GM12873 (cell line): ENCODE measurements around the gene CLEC2D.

ENCODE experiments used
- TF ChIP-seq, protein P1 (sequence below): IDR thresholded peaks from 2 replicates; pipeline ENCODE4 v1.5.1; 2012; ENCODE audit warnings: low read depth, mild to moderate bottlenecking, moderate library complexity, low read length, control low read depth; ENCODE audit not compliant: insufficient read depth; ENCODE audit errors: missing control alignments

Gene CLEC2D, protein sequence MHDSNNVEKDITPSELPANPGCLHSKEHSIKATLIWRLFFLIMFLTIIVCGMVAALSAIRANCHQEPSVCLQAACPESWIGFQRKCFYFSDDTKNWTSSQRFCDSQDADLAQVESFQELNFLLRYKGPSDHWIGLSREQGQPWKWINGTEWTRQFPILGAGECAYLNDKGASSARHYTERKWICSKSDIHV

DNA sequence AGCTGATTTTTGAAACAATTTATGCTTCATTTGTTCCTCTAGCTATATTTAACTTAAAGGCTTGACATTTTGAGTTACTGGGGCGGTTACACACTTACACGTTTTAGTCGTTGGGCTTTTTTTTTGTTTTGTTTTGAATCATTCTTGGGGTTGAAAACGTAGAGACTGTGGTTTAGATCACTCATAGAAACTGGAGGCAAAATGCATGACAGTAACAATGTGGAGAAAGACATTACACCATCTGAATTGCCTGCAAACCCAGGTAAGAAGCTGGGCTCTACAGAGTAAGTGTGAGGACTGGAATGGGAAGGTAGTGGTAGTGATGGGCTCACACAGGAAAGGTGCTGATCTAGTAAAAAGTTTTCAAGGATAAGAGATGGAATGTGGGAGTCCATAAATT, at the start of gene CLEC2D:
CLEC2D (plus strand) TSS at position 180 of the 400 bp plus-strand sequence; CDS start at position 202, 22 bp downstream.
- TF ChIP-seq, protein P1, sequence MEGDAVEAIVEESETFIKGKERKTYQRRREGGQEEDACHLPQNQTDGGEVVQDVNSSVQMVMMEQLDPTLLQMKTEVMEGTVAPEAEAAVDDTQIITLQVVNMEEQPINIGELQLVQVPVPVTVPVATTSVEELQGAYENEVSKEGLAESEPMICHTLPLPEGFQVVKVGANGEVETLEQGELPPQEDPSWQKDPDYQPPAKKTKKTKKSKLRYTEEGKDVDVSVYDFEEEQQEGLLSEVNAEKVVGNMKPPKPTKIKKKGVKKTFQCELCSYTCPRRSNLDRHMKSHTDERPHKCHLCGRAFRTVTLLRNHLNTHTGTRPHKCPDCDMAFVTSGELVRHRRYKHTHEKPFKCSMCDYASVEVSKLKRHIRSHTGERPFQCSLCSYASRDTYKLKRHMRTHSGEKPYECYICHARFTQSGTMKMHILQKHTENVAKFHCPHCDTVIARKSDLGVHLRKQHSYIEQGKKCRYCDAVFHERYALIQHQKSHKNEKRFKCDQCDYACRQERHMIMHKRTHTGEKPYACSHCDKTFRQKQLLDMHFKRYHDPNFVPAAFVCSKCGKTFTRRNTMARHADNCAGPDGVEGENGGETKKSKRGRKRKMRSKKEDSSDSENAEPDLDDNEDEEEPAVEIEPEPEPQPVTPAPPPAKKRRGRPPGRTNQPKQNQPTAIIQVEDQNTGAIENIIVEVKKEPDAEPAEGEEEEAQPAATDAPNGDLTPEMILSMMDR = no peak

DNA sequence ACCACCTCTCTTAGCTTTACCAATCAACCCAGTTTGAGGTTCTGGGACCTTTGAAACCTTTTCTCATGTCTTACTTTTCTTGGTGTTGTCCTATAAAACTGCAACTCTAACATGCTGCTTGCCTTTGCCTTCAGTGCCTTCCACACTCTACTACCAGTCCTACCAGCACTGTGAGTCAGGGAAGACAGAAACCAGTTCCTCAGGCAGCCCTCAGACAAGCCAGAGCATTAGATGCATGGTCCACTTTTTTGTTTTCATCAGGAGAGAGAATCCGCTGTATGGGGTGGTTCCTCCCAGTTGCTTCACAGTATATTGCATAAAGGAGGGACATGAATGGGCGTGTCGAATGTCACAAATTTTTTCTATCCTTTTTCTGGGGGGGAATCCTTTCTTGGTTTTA, 44.5 kb upstream of the CLEC2D start:
- TF ChIP-seq, protein P1 = no peak

DNA sequence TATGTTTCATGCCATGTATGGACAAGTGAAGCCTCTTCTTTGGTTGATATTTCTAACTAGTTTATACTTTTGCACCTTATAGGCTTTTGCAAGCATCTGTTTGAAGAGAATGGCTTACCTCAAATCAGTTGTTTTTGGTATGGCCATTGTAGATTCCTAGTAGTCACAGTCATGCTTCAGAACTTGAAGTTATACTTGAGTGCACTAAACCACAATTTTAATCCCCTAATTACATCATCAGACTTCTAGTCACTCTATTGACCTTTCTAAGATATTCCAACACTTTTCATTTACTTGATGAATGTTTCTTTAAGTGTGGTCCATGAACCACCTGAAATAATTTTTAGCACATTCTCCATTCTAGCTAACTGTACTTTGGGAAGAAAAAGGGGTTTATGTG, 43.2 kb upstream of the CLEC2D start:
- TF ChIP-seq, protein P1 = no peak

DNA sequence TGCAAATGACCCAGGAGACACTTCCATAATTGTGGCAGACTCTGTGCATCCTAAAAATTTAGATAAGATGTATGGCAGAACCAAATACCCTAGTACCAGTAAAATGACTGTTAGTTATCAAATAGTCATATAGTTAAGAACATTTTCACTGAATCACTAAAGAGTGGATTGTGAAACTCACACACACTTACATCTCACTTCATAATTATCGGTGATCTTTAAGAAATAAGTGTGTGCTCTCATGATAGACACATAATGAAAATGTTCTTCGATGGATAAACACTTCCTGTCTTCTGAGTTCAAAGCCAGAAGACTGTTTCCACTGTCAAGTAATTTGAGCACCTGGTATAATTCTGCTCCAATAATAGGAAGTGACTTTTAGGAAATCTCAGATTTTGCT, 42.7 kb upstream of the CLEC2D start:
- TF ChIP-seq, protein P1 = no peak

DNA sequence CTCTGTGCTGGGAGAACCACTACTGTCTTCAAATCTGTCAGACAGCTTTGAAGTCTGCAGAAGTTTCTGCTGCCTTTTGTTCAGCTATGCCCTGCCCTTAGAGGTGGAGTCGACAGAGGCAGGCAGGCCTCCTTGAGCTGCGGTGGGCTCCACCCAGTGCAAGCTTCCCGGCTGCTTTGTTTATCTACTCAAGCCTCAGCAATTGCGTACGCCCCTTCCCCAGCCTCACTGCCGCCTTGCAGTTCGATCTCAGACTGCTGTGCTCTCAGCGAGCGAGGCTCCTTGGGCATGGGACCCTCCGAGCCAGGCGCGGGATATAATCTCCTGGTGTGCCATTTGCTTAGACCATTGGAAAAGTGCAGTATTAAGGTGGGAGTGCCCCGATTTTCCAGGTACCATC, 36.7 kb upstream of the CLEC2D start:
- TF ChIP-seq, protein P1 = no peak

DNA sequence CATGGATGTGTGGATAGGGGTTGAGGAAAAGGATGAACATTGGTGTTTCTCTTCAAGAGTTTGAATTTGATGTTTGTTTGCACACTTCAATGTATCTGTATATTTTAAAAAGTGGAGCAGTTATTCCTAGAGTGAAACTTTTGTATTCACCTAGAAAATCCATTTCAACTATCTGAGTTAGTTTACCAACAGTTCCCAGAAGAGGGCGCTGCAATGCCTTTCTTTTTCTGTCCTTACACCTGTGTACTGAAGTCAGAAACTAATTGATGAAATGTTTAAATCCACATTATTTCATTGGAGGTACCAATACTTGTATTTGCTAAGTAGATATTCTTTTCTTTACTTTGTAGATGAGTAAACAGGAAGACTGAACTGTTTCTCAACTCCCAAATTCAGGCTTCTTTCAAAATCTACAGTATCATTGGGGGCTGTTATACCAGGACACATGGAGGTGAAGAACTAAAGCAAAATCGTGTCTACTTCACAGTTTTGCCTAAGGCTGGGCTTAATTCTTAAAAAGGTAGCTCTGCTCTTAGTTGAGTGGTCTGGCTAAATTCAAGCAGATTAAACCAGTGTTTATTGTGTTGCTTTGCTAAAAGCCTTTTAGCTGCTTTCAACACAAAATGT, 35.2 kb upstream of the CLEC2D start:
- TF ChIP-seq, protein P1 = peak; percentile 65

DNA sequence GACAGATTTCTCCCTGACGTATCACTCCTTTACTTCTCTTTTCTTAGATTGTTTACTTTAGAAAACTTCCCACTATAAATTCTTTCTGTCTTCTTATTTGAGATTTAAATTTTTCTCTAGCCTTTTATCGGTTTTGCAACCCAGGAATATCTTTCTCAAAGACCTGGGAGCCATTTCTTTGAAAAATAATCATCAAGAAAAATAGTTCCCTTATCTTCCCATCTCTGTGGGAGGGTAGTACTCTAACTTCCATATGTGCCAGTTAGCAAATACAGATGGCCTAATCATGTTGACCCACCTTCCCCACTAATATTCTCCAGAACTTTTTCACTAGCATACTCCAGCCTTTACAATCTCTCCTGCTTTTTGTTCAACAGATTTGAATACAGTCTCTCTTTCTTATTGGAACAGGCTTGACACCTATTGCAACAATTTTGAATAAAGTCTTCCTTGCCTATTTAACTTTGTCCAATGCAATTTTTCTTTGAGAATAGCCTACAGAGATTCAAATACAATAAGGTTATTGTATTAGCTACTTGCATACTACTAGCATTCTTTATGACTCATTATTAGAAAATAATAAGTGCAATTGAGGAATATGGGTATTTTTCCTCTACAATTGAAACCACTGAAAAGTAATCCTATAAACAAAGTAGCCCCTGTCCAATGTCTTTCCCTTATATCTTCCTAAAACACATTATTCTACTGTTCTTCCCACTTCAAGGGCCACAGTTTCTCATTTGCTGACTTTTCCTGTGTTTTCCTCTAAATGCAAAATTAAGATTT, 34.4 kb upstream of the CLEC2D start:
- TF ChIP-seq, protein P1 = no peak
